ENCODE data around the gene ARHGAP15.

The ARHGAP15 gene

GRCh38 chr2:143399631-143400069 is 270.4 kb downstream of the ARHGAP15 start:
- DNase-seq (ENCODE audit: low spot score), result no peak

DNA sequence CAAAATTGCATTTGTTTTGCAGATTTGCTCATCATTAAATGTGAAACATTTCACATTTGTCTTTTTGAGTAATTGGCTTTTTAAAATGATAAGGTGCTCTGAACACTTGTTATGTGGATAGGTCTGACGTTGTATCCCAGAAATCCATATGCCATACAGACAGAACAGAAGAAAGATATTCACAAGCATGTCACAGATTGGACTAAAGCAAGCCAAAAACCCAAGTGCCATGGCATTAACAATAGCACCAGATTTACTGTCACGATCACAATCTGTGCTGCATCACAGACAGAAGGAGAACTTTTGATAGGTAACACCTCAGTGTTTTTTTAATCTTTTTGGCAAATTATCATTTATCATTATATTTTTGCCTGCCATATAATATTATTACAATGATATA is 272.6 kb downstream of the ARHGAP15 start:
- DNase-seq (ENCODE audit: low spot score), result no peak

DNA sequence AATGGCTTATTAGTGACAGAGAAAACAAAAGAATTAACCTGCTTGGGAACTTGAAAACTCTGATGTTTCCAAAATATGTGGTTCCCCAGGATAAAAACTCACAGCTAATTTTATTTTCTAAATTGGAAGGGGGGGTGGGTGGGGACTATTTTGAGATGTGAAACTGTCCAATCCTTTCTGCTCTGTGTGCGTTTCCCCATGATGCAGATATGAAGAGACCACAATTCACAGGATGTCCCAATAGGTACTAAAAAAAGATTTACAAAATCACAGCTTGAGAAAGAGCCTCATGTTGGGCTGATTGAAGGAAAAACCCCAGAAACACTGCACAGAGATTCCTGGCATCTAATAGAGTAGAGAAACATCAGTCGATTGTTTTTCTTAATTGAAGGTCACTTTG is 273.2 kb downstream of the ARHGAP15 start:
- no peak for DNase-seq (ENCODE audit: low spot score)

- DNase-seq (ENCODE audit: low spot score), result no peak
These were observed 281.1 kb downstream of the ARHGAP15 start for GRCh38 chr2:143410082-143410897.

DNA sequence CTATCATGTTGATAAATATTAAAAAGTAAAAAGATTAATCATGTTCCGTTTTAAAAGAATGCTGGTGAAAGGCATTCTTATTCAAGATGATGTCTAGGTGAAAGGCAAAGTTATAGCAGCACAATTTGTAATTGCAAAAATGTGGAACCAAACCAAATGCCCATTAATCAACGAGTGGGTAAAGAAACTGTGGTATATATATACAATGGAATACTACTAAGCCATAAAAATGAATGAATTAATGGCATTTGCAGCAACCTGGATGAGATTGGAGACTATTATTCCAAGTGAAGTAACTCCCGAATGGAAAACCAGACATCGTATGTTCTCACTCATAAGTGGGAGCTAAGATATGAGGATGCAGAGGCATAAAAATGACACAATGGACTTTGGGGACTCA is 286.4 kb downstream of the ARHGAP15 start:
- no peak for DNase-seq (ENCODE audit: low spot score)

- DNase-seq (ENCODE audit: low spot score), result no peak
These were observed 288.2 kb downstream of the ARHGAP15 start for GRCh38 chr2:143417428-143417827.

DNA sequence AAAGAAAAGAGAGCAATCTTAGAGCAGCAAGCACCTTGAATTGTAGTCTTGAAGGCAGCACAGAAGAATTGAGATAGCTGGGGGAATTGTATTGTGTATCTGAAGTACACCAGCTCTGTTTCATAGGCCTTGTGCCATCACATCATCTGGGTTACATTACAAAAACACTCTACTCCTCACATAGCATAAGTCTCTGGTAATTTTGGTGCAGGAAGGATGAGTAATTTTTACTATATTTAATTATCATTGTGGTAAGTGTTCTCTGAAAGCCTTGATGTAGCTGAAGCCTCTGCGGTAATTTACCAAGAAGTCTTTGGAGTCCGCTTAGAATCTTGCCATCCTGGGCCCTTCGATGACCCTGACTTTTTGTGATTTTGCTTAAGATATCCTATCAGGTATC is 291.1 kb downstream of the ARHGAP15 start:
- no peak for DNase-seq (ENCODE audit: low spot score)

GRCh38 chr2:143422681-143423080 is 293.5 kb downstream of the ARHGAP15 start:
- DNase-seq (ENCODE audit: low spot score), result no peak

DNA sequence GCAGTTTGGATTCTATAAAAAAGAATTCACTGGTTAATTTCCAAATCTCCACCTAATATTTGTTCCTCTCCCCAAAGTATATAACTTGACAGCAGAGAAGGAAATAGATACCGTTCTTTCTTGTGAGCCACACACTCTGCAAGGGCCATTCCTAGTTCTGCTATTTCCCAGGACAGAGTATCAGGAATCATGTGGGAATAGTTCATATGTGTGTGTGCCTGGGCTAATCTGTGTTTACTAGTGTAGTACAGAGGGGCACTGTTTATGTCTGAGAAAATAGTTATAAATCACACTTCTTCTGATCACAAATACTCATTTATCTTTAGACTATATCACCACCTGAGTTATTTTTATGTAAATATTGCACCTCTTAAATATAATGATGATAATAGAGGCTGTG is 296.7 kb downstream of the ARHGAP15 start:
- DNase-seq (ENCODE audit: low spot score), result no peak

DNA sequence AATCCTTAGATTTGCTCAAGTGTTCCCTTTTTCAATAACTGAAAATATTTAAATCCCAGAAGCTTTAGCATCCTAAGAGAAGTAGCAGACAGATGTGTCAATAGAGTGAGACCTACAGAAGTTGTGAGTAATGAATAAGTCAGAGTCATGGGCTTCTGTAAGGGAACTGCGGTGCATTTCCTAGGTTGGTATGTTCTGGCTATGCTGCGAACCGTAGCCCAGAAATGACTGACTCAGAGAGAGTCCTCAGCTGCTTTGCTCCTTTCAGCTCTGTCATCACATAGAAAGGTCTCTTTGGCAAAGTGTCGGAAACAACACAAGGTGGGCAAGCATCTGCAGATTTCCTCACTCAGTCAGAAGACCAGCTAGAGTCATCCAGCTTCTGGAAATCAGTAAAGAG is 297.1 kb downstream of the ARHGAP15 start:
- DNase-seq (ENCODE audit: low spot score), result peak; percentile 67

DNA sequence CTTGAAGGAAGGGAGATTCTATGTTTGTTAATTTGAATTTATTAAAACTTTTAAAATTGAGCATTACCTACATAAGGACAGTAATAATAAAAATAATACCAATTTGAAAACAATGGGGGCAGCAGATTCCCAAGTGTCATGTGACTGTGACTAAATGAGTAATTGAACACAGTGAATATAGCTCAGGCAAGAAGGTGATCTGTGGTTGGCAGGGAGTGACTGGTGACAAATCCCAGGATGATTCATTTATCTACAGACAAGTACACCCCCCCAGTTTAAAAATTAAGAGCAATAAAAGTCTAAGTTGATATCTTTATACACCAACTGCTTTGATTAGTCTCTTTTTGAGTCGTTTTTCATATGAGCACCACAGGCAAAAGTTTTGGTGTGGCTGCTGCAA is 299.5 kb downstream of the ARHGAP15 start:
- DNase-seq (ENCODE audit: low spot score), result peak; percentile 40

DNA sequence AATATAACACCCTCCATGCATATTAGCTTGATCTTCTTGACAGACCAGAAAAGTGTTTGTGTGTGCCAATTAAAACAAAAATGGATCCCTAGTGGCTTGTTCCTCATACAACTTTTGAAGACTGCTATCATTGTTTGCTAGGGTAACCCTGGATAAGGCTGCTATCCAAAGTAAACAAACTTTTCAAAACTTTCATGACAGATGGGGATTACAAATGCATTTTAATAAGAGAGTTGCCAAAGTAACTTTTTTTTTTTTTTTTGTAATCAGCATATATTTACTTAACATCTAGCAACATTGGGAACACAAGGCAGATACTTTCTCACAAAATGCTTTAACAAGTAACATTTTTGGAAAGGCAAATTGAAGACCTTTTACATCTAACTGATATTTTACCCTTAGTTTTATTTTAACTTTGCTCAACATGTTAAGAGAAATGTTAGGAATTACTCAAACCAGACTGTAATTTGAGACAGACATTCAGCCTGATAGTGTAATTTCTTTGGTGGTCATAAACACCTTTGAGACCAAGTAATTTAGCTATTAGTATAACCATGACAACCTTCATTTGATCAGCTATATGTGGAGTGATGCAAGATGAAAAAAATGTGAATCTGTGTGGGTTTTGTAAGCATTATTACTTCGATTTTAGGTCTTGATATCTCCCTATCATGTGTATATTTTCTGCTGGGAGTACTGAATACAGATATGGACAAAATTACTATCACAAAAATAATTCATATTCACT is 300.9 kb downstream of the ARHGAP15 start:
- DNase-seq (ENCODE audit: low spot score), result no peak

DNA sequence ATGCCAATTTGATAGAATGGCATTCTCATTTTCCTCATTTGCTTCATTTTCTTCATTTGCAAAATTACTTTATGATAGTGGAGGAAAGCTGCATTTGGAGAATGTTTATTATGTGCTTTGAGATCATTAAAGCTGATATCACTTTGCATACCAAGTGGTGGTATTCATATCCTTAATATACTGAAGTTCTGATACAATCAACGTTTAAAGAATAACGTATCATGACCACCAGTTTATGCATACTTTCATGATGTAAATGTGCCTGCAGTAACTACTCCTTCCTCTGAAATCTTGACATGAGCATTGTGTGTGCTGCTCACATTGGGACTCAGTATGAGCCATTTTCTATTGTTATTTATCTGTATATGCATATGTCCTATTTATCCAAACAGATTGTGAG is 302.1 kb downstream of the ARHGAP15 start:
- no peak for DNase-seq (ENCODE audit: low spot score)

DNA sequence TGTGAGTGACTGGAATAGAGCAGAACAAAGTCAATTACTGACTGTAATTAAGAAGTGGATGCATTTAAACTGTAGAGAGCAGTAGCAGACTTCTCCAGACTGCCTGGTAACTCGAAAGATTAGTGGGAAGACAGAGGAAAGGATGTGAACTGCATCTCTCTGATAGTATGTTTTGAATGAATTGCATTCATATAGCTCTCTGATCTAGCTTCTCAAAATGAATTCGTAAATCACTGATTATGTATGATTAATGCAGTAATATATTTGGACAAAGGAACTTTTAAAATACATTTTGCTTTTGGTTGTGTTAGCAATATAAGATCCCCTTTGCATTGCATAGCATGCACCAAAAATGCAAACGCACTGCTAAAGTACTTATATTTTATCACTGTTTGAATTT is 304.0 kb downstream of the ARHGAP15 start:
- DNase-seq (ENCODE audit: low spot score), result peak; percentile 1

DNA sequence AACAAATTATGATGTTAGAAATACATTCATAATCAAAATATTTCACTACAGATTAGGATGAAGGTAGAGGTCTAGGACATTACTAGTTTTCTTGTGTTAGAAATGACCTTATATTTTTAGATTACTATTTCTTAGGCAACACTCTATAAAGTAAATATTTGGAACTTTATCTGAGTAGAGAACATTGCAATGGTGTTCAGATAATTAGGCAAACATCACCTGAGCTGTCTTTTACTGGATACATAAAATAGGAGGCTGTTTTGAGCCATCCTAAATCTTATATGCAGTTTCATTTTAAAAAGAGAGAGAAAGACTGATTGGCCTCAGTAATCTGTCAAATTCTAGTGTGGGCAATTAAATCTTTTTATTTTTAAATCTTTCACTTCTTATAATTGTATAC is 304.6 kb downstream of the ARHGAP15 start:
- DNase-seq (ENCODE audit: low spot score), result no peak

- no peak for DNase-seq (ENCODE audit: low spot score)
These were observed 305.2 kb downstream of the ARHGAP15 start for GRCh38 chr2:143434445-143434844.

GRCh38 chr2:143435131-143435530 is 305.9 kb downstream of the ARHGAP15 start:
- DNase-seq (ENCODE audit: low spot score), result no peak

- no peak for DNase-seq (ENCODE audit: low spot score)
These were observed 307.7 kb downstream of the ARHGAP15 start for GRCh38 chr2:143436951-143437350.

DNA sequence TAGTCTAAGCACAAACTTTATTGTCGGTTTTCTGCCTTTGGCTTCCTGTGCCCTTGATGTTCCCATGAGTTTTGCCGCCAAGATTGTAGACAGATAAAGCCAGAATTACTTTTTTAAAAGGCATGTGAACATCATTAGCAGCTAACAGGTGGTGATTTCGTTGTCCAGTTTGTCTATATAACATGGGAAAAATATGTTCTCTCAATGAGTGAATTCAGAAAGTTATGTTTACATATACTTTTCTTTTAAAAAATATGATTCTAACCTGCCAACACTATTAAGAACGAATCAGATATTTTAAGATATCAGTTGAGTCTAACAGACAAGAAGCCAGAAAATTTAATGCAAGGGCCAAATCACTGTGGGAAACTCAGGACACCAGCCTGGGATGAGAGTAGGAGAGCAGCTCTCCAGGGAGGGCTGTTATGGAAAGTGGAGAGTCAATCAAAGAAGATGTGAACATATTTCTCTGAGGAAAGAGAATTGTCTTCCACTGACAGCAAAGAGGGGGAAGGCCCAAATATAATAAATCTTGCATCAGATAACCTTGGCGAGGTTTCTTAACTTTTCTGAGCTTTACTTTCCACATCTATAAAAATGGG is 311.3 kb downstream of the ARHGAP15 start:
- no peak for DNase-seq (ENCODE audit: low spot score)

DNA sequence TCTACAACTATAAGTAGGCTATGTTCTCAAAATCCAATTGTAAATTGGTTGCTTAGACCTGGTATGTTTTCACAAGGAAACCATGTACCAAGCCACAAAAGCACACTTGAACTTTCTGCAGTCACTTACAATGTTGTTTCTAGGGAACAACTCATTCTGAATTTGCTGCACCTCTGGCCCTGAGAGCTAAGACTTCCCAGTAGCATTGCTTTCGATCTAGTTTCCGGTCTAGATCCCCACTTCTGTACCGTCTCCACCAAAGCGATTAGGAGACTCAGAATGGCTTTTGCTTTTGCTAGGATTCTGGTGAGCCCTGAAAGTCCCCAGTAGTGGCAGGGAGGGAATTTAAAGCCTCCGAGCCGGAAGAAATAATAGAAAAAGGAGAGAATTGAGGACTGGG is 313.0 kb downstream of the ARHGAP15 start:
- DNase-seq (ENCODE audit: low spot score), result no peak

DNA sequence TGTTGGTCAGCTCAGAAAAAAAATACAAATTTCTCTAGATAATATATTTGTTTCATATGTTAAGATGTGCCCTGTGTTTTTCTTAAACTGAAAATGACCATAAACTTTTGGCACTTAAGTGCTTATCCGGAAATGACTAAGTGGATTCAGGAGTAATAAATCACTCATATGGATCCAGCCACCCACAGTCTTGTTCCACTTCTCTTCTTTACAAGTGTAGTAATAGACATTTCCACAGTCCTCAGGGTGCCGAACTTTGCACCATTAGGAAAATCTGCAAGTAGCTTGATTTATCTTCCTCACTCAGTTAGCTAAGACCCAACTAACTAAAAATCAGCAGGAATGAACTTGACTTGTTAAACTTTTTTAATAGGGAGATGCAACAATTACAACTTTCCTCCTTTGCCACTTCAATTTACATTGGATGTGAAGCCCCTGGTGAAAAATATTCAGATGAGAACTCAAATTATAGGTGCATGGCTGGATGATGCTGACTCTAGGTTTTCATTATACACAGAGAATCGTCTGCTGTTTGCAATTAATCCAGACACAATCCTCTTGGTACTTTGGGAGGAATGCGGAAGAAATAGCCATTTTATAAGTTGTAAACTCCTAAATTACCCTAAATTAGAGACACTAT is 322.5 kb downstream of the ARHGAP15 start:
- peak; percentile 72 for DNase-seq (ENCODE audit: low spot score)

- DNase-seq (ENCODE audit: low spot score), result no peak
These were observed 323.7 kb downstream of the ARHGAP15 start for GRCh38 chr2:143452817-143453451.
